ENCODE results near the gene PPY. TPM values are rescaled to one million over a fixed set of nuclear protein-coding genes. Genes with fewer than 3 reads are reported as not detected.

PPY gene
- total and polyA plus RNA-seq, 10 of the 15 experiments (the other 5 are each of a cell fraction or from before 2014, with no cell fraction given): 0.91 TPM; not detected in 9

GRCh38 chr17:43916385-43916784, 25.9 kb downstream of the PPY start (continued):
- TF ChIP-seq ZNF687 (IDR thresholded peaks at IDR 0.05) (no peak), MLLT1 (IDR thresholded peaks at IDR 0.05) (no peak), SUPT20H (IDR thresholded peaks at IDR 0.05; ENCODE audit: borderline replicate concordance, control insufficient read depth, low read depth, low read length) (no peak), SMAD1 (IDR thresholded peaks at IDR 0.05; ENCODE audit: low read depth, partially characterized antibody) (no peak), SMAD5 (IDR thresholded peaks at IDR 0.05; ENCODE audit: low read depth) (no peak), IRF4 (IDR thresholded peaks at IDR 0.05; ENCODE audit: low read depth, low read length) (no peak)

GRCh38 chr17:43915559-43915958, 26.7 kb downstream of the PPY start:
- no TSS peak for BruUV-seq (replicated peaks)
- TF ChIP-seq ZNF622 (IDR thresholded peaks at IDR 0.05): no peak
- Histone ChIP-seq H3K9me3 (replicated peaks; ENCODE audit: control insufficient read depth, insufficient read depth, low read length) (no peaks in the 10 kb centered on the region; the same call in 2 of the 3 replicates), H3K27ac (ENCODE audit: control insufficient read depth, insufficient read depth) (no peak overlapping the region), H3K4me2 (ENCODE audit: control insufficient read depth, insufficient read depth) (no peak overlapping the region), H3K4me1 (ENCODE audit: control insufficient read depth, insufficient read depth, low read length) (peaks cover 8% of the 10 kb centered on the region), H3K27me3 (replicated peaks in 1 of 2; ENCODE audit: control insufficient read depth in 2 of 2, insufficient read depth in 2 of 2, low read length in 1 of 2) (no peaks in the 10 kb centered on the region), H4K20me1 (ENCODE audit: control insufficient read depth, insufficient read depth) (no peaks in the 10 kb centered on the region), H3K4me3 (no peak overlapping the region), H2AFZ (ENCODE audit: control insufficient read depth, low read depth, low read length) (no peak overlapping the region), H3K9ac (ENCODE audit: control insufficient read depth, insufficient read depth, low read length) (no peak overlapping the region), H3K36me3 (ENCODE audit: control insufficient read depth in 2 of 2, insufficient read depth in 2 of 2, low read length in 1 of 2) (no peaks in the 10 kb centered on the region), H3K79me2 (ENCODE audit: control insufficient read depth, insufficient read depth, low read length) (no peaks in the 10 kb centered on the region)
- ATAC-seq: no peak
- SMC1A ChIA-PET (ENCODE audit: uncharacterized antibody, unreplicated experiment): no interaction called here
- POLR2A ChIA-PET: no interaction called here
- WGBS (ENCODE audit: insufficient coverage, insufficient replicate concordance, low lambda C conversion rate, missing lambda C conversion rate): 84% methylated on average over 3 of the region's 3 CpGs
- intact Hi-C loops (cut with micrococcal nuclease; ENCODE audit: unreplicated experiment) (no loop called here), in situ Hi-C loops (cut with MboI) (no loop called here)
- no peak for FAIRE-seq
- no peak for DNase-seq (ENCODE audit: low read depth, low spot score)
- RAD21 ChIA-PET (ENCODE audit: unreplicated experiment): no interaction called here
- CTCF ChIA-PET: no interaction called here
